ENCODE data around the gene ITSN1. TPM values are rescaled to one million over a fixed set of nuclear protein-coding genes. Genes with fewer than 3 reads are reported as not detected.

The ITSN1 gene
- total and polyA plus RNA-seq, 2 of the 13 experiments (the other 11 are each of a cell fraction or from before 2014, with no cell fraction given), result 26.1 to 33.8 TPM

GRCh38 chr21:33642027-33642895 lies at the start of gene ITSN1 (continued):
- TF ChIP-seq MTA3 (CRISPR knock-in tag; IDR thresholded peaks at IDR 0.05), result no peak
- no peak for TF ChIP-seq AGO1 (IDR thresholded peaks at IDR 0.05; ENCODE audit: low read depth, low read length, poor library complexity, severe bottlenecking)
- TF ChIP-seq SP4 (CRISPR knock-in tag; IDR thresholded peaks at IDR 0.05), result peak; percentile 65
- TF ChIP-seq MTF2 (CRISPR knock-in tag; IDR thresholded peaks at IDR 0.05; ENCODE audit: borderline replicate concordance), result no peak
- no peak for TF ChIP-seq REXO4 (CRISPR knock-in tag; IDR thresholded peaks at IDR 0.05; ENCODE audit: borderline replicate concordance)
- TF ChIP-seq CC2D1A (CRISPR knock-in tag; IDR thresholded peaks at IDR 0.05), result no peak
- no peak for TF ChIP-seq SUZ12 (IDR thresholded peaks at IDR 0.05; ENCODE audit: low read depth, low read length)
- no peak for TF ChIP-seq ZNF354B (CRISPR knock-in tag; IDR thresholded peaks at IDR 0.05)
- TF ChIP-seq MAFF (IDR thresholded peaks at IDR 0.05; ENCODE audit: low read depth, low read length), result no peak
- TF ChIP-seq RFX3 (CRISPR knock-in tag; IDR thresholded peaks at IDR 0.05), result no peak
- no peak for TF ChIP-seq ZNF572 (CRISPR knock-in tag; IDR thresholded peaks at IDR 0.05)
- TF ChIP-seq TFDP1 (CRISPR knock-in tag; IDR thresholded peaks at IDR 0.05; ENCODE audit: borderline replicate concordance), result peak; percentile 85; the same call in 1 of the 2 replicates
- no peak for TF ChIP-seq HOXA7 (CRISPR knock-in tag; IDR thresholded peaks at IDR 0.05)
- no peak for TF ChIP-seq RORA (CRISPR knock-in tag; IDR thresholded peaks at IDR 0.05)
- TF ChIP-seq LRRFIP1 (CRISPR knock-in tag; conservative IDR thresholded peaks at IDR 0.05), result no peak
- TF ChIP-seq ZNF615 (CRISPR knock-in tag; IDR thresholded peaks at IDR 0.05; ENCODE audit: borderline replicate concordance), result no peak
- TF ChIP-seq CEBPZ (IDR thresholded peaks at IDR 0.05; ENCODE audit: low read length), result no peak
- TF ChIP-seq HMGXB4 (CRISPR knock-in tag; IDR thresholded peaks at IDR 0.05; ENCODE audit: borderline replicate concordance in 1 of 2, low read depth in 1 of 2), result peak; percentile 24 to 44; a peak in 2 of 4 replicates
- TF ChIP-seq ZFAT (CRISPR knock-in tag; conservative IDR thresholded peaks at IDR 0.05), result no peak
- TF ChIP-seq NFKB2 (CRISPR knock-in tag; IDR thresholded peaks at IDR 0.05; ENCODE audit: borderline replicate concordance), result 0 out of 2 replicates have a peak, but pooled peaks have one; percentile 23
- no peak for TF ChIP-seq XRCC5 (optimal IDR thresholded peaks at IDR 0.05; ENCODE audit: low read length)
